ENCODE results near the gene ACVR1C.

ACVR1C gene

GRCh38 chr2:157492189-157492773, 136.4 kb downstream of the ACVR1C start:
- DNase-seq, result peak; percentile 71

- DNase-seq, result no peak
Measured at GRCh38 chr2:157489983-157490382, 138.7 kb downstream of the ACVR1C start.

- DNase-seq, result peak; percentile 62
Measured at GRCh38 chr2:157488877-157489276, 139.8 kb downstream of the ACVR1C start.

DNA sequence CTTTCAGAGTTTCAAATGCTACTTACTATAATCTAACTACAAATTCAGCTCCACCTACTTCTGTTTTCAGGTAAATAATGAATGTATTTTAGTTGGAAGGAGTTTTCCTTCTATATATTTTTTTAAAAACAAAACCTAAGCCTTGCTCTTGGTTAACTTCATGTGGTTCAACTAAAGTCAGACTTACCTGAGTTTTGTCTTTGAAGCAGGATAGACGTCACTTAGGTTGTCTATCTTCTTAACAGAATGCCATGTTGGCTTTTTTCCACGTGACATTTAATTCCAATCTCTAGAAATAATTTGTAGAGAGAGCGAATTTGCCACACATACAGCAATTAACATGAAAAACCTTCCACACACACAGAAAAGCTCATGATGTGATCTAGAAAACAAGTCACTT, 140.9 kb downstream of the ACVR1C start:
- DNase-seq, result no peak

GRCh38 chr2:157487271-157487610, 141.4 kb downstream of the ACVR1C start:
- no peak for DNase-seq

GRCh38 chr2:157486596-157487270, 141.9 kb downstream of the ACVR1C start:
- DNase-seq, result no peak

- DNase-seq, result no peak
Measured at GRCh38 chr2:157480182-157480961, 148.3 kb downstream of the ACVR1C start.

DNA sequence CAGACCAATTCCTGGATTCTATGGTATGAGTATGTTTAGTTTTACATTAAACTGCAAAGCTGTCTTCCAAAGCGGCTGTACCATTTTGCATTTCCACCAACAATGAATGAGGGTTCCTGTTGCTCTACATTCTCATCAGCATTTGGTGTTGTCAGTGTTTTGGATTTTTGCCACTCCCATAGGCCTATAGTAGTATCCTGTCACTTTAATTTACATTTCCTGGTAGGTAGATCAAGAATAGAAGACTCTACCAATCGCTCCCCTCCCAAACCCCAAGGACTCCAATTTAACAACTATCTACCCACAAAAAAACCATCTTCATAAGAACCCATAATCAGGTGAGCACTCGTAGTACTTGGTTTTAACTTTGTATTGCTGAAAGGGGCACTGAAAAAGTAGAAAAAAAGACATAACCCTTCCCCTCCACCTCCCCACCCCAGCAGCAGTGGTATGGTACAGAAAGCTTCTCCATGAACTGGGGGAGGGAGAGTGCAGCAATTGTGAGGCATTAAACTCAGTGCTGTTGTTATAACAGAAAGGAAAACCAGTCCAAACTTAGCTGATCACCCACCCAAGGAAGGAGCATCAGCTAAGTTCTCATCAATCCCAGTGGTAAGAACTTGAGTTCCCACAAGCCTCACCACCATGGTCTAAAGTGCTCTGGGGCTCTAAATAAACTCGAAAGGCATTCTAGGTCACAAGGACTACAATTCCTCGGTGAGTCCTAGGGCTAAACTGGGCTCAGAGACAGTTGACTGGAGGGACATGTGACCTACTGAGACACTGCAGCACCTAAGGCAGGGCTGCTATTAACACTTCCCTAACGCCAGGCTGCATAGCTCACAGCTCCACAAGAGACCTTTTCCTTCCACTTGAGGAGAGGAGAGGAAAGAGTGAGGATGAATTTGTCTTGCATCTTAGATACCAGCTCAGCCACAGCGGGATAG, 149.3 kb downstream of the ACVR1C start:
- DNase-seq, result no peak

GRCh38 chr2:157477919-157478318, 150.7 kb downstream of the ACVR1C start:
- DNase-seq, result no peak

DNA sequence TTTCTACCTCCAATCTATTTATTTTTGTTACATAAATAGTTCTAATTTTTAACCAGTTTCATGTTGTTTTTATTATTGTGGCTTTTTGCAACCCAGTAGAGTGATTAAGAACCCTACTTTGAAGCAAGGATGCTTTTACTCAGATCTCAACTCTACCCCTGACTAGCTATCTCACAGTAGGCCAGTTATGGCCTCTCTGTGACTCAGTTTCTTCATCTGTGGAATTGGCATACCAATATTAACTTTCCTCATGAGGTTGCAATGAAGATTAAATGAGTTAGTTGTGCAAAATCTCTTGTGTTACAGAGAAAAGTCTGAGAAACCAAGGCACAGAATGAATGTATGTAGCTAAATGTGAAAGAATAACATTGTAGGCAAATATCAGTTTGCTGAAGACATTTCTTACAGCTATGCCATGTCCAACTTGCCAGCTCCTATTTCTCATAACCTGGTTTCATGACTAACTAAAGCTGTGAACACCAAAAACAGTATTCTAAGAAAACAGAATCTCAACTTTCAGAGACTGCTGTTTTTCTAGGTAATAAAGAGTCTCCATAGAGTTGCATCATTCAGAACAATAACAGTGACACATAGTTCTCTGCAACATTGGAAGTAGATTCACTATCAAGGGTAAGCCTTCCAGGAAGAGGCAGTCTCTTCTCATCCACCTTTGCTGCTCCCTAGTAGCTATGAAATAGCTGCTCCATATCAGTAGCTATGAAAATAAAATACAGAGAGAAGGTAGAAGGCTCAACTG, 151.5 kb downstream of the ACVR1C start:
- DNase-seq, result no peak

All from NCI-H69 (cell line).